Neural progenitor cell (in vitro differentiated cells): Measurements from ENCODE around the gene CCT3. TPM values are rescaled to one million over a fixed set of nuclear protein-coding genes. Genes with fewer than 3 reads are reported as not detected.

Experiments
- DNase-seq: peaks from one replicate; pipeline ENCODE4 v3.0.0-alpha.2; 2016; ENCODE audit warnings: low spot score
- H2AFZ ChIP-seq: fragments of 200-600 bp; sonication (generic); replicated peaks from 2 replicates; pipeline ENCODE4 v1.6.1; 2016; ENCODE audit warnings: antibody characterized with exemption
- H3F3A ChIP-seq: fragments of 200-600 bp; sonication (generic); 2 replicates; pipeline ENCODE4 v1.6.1; 2016; ENCODE audit warnings: antibody characterized with exemption, low read depth
- H3K27ac ChIP-seq: fragments of 200-600 bp; sonication (generic); 2 replicates; pipeline ENCODE4 v1.5.1; 2016; ENCODE audit warnings: mild to moderate bottlenecking
- H3K27me3 ChIP-seq: fragments of 200-600 bp; sonication (generic); 2 replicates; pipeline ENCODE4 v1.6.1; 2016; ENCODE audit warnings: mild to moderate bottlenecking, moderate library complexity
- H3K36me3 ChIP-seq: fragments of 200-600 bp; sonication (generic); 2 replicates; pipeline ENCODE4 v1.5.1; 2016
- H3K4me1 ChIP-seq: fragments of 200-600 bp; sonication (generic); 2 replicates; pipeline ENCODE4 v1.6.1; 2016; ENCODE audit warnings: mixed run types
- H3K4me2 ChIP-seq: fragments of 200-600 bp; sonication (generic); 2 replicates; pipeline ENCODE4 v1.6.1; 2016
- H3K4me3 ChIP-seq: fragments of 200-600 bp; sonication (generic); 2 replicates; pipeline ENCODE4 v1.5.1; 2016
- H3K79me2 ChIP-seq: fragments of 200-600 bp; sonication (generic); 2 replicates; pipeline ENCODE4 v1.6.1; 2016; ENCODE audit warnings: low read depth
- H3K9ac ChIP-seq: fragments of 200-600 bp; sonication (generic); 2 replicates; pipeline ENCODE4 v1.6.1; 2016
- H3K9me3 ChIP-seq: fragments of 200-600 bp; sonication (generic); 2 replicates; pipeline ENCODE4 v1.5.1; 2016; ENCODE audit warnings: low read depth
- H4K20me1 ChIP-seq: fragments of 200-600 bp; sonication (generic); 2 replicates; pipeline ENCODE4 v1.6.1; 2016; ENCODE audit warnings: low read depth
- H3K27ac Mint-ChIP-seq: 3 replicates; pipeline ENCODE4 v1.8.0; 2021; ENCODE audit warnings: mixed read lengths
- H3K27me3 Mint-ChIP-seq: 2 replicates; pipeline ENCODE4 v1.8.0; 2022; ENCODE audit warnings: low read depth, mild to moderate bottlenecking, inconsistent platforms, moderate library complexity, mixed read lengths; ENCODE audit not compliant: insufficient read depth
- H3K36me3 Mint-ChIP-seq: 3 replicates; pipeline ENCODE4 v1.8.0; 2021; ENCODE audit warnings: mixed read lengths
- H3K4me1 Mint-ChIP-seq: 3 replicates; pipeline ENCODE4 v1.8.0; 2021; ENCODE audit warnings: mixed read lengths
- H3K4me3 Mint-ChIP-seq: 3 replicates; pipeline ENCODE4 v1.8.0; 2021; ENCODE audit warnings: mild to moderate bottlenecking, moderate library complexity, mixed read lengths
- H3K9me3 Mint-ChIP-seq: 3 replicates; pipeline ENCODE4 v1.8.0; 2020; ENCODE audit warnings: mixed read lengths
- CTCF ChIP-seq: fragments of 200-600 bp; sonication (generic); IDR thresholded peaks from 2 replicates; pipeline ENCODE4 v1.5.1; 2017; ENCODE audit warnings: antibody characterized with exemption, mild to moderate bottlenecking
- EZH2 ChIP-seq: fragments of 200-600 bp; sonication (generic); IDR thresholded peaks from 2 replicates; pipeline ENCODE4 v1.6.1; 2017; ENCODE audit warnings: antibody characterized with exemption, mild to moderate bottlenecking, moderate library complexity
- EZH2phosphoT487 ChIP-seq: fragments of 200-600 bp; sonication (generic); IDR thresholded peaks from 2 replicates; pipeline ENCODE4 v1.6.1; 2017; ENCODE audit warnings: antibody characterized with exemption
- total RNA-seq: library from RNA; depleted of rRNA; stranded (reverse); fragments of >200 nt; gene quantifications from 2 replicates; pipeline ENCODE4 v1.2.3, GENCODE V29; 2015; ENCODE audit warnings: low replicate concordance

The CCT3 gene
- total RNA-seq, 1 donor from 2014 or later = 434 TPM

- peaks cover 14% of the 10 kb centered on the region for H3F3A ChIP-seq
- Mint-ChIP-seq H3K4me3 (no peak overlapping the region), H3K4me1 (peaks cover 8% of the 10 kb centered on the region), H3K27me3 (peaks cover 2% of the 10 kb centered on the region), H3K36me3 (peaks cover 1% of the 10 kb centered on the region), H3K9me3 (no peaks in the 10 kb centered on the region), H3K27ac (no peak overlapping the region)
- no peak overlapping the region for H3K4me3 ChIP-seq
- no peak overlapping the region for H3K9ac ChIP-seq
- no peaks in the 10 kb centered on the region for H3K79me2 ChIP-seq
- H2AFZ ChIP-seq = no peak overlapping the region
- TF ChIP-seq EZH2phosphoT487 (no peak), EZH2 (no peak), CTCF (no peak)
- H3K4me2 ChIP-seq = no peak overlapping the region
- no peaks in the 10 kb centered on the region for H4K20me1 ChIP-seq
- no peak overlapping the region for H3K27ac ChIP-seq
- DNase-seq = no peak
- no peaks in the 10 kb centered on the region for H3K36me3 ChIP-seq
- H3K9me3 ChIP-seq = no peaks in the 10 kb centered on the region
- no peaks in the 10 kb centered on the region for H3K27me3 ChIP-seq
- H3K4me1 ChIP-seq = peaks cover 4% of the 10 kb centered on the region
These were observed 44.2 kb downstream of the CCT3 start for GRCh38 chr1:156293895-156294294.

- H3K27me3 Mint-ChIP-seq = peaks cover 2% of the 10 kb centered on the region
- H3K4me1 ChIP-seq = peaks cover 4% of the 10 kb centered on the region
- no peaks in the 10 kb centered on the region for H3K36me3 ChIP-seq
- no peak for DNase-seq
- peaks cover 8% of the 10 kb centered on the region for H3K4me1 Mint-ChIP-seq
- H3K4me2 ChIP-seq = no peak overlapping the region
- H3K9me3 Mint-ChIP-seq = no peaks in the 10 kb centered on the region
- H4K20me1 ChIP-seq = no peaks in the 10 kb centered on the region
- H3F3A ChIP-seq = peaks cover 11% of the 10 kb centered on the region
- H3K36me3 Mint-ChIP-seq = peaks cover 1% of the 10 kb centered on the region
- H3K9ac ChIP-seq = no peak overlapping the region
- H3K4me3 Mint-ChIP-seq = peak overlapping the region; percentile 46
- H2AFZ ChIP-seq = no peak overlapping the region
- no peaks in the 10 kb centered on the region for H3K79me2 ChIP-seq
- H3K4me3 ChIP-seq = no peak overlapping the region
- no peak overlapping the region for H3K27ac ChIP-seq
- H3K27ac Mint-ChIP-seq = no peak overlapping the region
- TF ChIP-seq EZH2phosphoT487 = no peak
- no peak for TF ChIP-seq EZH2
- no peak for TF ChIP-seq CTCF
- H3K27me3 ChIP-seq = no peaks in the 10 kb centered on the region
- H3K9me3 ChIP-seq = no peaks in the 10 kb centered on the region
These were observed 45.0 kb downstream of the CCT3 start for GRCh38 chr1:156293098-156293434.

DNA sequence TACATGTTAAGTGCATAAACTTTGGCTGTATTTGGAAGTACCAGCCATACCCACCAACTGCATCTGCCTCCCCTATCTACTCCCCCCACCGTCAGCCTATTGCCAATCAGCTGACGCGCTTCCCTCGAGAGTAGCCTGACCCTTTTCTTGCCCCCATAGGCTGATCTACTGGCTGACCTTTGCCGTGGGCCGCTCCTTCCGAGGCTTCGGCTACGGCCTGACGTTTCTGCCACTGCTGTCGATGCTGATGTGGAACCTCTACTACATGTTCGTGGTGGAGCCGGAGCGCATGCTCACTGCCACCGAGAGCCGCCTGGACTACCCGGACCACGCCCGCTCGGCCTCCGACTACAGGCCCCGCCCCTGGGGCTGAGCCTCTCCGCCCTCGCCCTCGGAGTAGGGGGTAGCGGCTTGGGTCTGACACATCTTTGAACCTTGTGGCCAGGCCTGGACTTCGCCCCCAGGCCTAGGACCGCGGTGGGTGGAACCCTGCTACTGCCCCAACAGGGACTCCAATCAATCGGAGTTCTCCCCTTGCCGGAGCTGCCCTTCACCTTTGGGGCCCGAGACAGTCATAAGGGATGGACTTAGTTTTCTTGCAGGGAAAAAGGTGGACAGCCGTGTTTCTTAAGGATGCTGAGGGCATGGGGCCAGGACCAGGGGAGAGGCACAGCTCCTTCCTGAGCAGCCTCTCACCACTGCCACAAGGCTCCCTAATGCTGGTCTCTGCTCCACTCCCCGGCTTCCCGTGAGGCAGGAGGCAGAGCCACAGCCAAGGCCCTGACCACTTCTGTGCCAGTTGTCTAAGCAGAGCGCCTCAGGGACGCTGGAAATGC, 46.6 kb downstream of the CCT3 start:
- Mint-ChIP-seq H3K27me3 (no peaks in the 10 kb centered on the region), H3K4me1 (peaks cover 8% of the 10 kb centered on the region), H3K4me3 (peak overlapping the region; percentile 90), H3K36me3 (peaks cover 1% of the 10 kb centered on the region), H3K9me3 (no peaks in the 10 kb centered on the region), H3K27ac (peak overlapping the region; percentile 95)
- Histone ChIP-seq H3K4me1 (peaks cover 4% of the 10 kb centered on the region), H3K27me3 (no peaks in the 10 kb centered on the region), H3K79me2 (no peaks in the 10 kb centered on the region), H4K20me1 (no peaks in the 10 kb centered on the region), H3K4me2 (peak overlapping the region; percentile 76), H3K36me3 (no peaks in the 10 kb centered on the region), H3K27ac (no peak overlapping the region), H3K4me3 (peak overlapping the region; percentile 47), H3K9me3 (no peaks in the 10 kb centered on the region), H3F3A (peaks cover 11% of the 10 kb centered on the region), H3K9ac (no peak overlapping the region), H2AFZ (peak overlapping the region; percentile 77)
- TF ChIP-seq CTCF = no peak
- no peak for TF ChIP-seq EZH2phosphoT487
- TF ChIP-seq EZH2 = no peak
- DNase-seq = peak; percentile 92
